GM18873 (cell line): ENCODE results near the gene CLEC16A.

Source experiments
- ATAC-seq: cut with Tn5 transposase; IDR thresholded peaks from one replicate; pipeline ENCODE4 v1.9.1; 2021; ENCODE audit warnings: mild to moderate bottlenecking, moderate library complexity, moderate number of reproducible peaks; ENCODE audit not compliant: unreplicated experiment, low FRiP score

CLEC16A gene, protein sequence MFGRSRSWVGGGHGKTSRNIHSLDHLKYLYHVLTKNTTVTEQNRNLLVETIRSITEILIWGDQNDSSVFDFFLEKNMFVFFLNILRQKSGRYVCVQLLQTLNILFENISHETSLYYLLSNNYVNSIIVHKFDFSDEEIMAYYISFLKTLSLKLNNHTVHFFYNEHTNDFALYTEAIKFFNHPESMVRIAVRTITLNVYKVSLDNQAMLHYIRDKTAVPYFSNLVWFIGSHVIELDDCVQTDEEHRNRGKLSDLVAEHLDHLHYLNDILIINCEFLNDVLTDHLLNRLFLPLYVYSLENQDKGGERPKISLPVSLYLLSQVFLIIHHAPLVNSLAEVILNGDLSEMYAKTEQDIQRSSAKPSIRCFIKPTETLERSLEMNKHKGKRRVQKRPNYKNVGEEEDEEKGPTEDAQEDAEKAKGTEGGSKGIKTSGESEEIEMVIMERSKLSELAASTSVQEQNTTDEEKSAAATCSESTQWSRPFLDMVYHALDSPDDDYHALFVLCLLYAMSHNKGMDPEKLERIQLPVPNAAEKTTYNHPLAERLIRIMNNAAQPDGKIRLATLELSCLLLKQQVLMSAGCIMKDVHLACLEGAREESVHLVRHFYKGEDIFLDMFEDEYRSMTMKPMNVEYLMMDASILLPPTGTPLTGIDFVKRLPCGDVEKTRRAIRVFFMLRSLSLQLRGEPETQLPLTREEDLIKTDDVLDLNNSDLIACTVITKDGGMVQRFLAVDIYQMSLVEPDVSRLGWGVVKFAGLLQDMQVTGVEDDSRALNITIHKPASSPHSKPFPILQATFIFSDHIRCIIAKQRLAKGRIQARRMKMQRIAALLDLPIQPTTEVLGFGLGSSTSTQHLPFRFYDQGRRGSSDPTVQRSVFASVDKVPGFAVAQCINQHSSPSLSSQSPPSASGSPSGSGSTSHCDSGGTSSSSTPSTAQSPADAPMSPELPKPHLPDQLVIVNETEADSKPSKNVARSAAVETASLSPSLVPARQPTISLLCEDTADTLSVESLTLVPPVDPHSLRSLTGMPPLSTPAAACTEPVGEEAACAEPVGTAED

DNA sequence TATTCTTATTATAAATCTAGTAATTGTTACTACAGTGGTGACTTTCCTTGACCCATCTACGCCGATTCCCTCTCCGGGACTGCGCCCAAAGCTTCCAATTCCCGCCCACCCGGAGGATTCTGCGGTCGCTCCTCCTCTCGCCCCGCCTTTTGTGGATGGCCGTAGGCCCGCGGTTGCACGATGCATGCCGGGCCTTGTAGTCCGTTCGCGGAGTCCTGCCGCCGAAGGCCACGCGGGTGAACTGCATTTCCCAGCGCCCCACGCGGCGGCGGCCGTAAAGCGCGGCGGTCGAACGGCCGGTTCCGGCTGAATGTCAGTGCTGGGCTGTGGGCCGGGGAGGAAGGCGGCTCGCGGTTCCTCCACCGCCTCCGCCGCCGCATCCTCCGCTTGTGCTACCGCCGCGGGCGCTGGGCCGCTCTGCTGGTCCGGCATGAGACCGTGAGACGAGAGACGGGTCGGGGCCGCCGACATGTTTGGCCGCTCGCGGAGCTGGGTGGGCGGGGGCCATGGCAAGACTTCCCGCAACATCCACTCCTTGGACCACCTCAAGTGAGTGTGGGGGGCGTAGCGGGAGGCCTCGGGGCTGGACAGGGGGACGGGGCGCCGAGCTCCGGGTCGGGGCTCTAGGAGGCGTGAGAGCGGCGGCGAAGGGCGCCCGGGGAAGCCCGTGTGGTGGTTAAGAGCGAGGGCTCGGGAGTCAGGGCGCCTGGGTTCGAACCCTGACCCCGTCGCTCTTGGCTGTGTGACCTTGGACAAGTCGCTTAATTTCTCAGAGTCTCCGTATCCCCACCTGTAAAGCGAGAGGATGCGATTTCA, at the start of gene CLEC16A:
Gene CLEC16A, plus strand, starts transcription at position 316 of the 816 bp plus-strand sequence. Its CDS starts 154 bp downstream, at position 470.
- ATAC-seq: peak; percentile 62

DNA sequence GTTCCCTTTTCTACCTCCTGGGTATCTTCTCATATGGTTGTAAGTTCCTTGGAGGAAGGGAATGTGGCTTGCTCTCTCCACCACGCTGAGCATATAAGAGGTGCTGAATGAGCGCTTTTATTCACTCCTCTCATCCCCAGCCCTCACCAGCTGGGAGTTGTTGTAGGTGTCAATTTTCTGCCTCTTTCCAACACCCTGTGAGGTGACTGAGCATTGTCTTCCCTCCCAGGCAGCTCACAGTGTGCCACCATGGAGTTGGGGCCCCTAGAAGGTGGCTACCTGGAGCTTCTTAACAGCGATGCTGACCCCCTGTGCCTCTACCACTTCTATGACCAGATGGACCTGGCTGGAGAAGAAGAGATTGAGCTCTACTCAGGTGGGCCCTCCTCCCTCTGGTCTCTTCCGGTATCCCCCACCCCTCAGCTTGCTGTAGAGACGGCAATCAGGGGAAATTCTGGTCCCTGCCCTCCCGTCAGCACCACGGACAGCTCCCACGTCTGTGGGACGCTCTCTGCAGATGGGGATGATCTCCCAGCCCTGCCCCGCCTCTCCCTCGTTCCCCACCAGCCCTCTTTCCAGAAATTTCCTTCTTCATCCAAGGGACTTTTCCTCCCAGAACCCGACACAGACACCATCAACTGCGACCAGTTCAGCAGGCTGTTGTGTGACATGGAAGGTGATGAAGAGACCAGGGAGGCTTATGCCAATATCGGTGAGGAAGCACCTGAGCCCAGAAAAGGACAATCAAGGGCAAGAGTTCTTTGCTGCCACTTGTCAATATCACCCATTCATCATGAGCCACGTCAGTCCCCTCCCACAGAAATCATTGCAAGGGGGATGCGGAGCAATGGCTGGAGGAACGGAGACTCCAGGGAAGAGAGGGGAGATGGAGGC, 49.1 kb upstream of the CLEC16A start:
- ATAC-seq: no peak

DNA sequence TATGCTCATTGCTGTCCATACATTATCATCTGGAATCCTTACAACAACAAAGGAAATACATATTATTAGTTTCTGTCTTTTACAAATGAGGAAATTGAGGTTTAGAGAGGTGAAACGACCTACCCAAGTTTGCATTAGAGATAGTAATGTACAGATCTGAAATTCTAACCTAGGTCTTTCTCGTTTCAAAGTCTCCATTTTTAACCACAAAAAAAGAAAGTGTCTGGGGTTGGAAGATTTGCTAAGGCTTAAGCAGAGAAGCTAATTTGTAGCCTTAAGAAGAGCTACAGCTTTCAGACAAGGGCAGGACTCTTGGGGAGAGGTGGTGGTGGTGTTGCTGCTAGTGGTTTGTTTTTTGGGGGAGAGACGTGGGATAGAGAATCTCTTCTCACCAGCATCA, 48.2 kb upstream of the CLEC16A start:
- ATAC-seq: no peak

DNA sequence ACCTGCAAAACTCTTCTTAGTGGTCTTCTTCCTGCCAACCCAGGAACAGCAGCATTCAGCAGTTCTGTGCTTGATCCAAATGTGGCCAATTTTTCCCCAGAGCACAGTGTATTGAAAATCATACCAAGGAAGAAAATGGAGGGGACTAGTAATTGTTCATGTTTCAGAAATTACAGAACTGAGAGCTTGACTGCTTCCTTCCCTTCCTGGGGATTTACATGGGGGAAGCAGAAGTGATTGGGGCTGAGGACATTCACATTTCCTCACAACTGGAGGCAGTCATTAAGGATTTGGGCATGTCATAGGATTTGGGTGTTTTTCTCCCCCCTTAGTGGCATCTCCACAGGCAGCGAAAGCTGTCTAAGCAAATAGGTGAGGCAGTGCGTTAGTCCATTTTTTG, 47.6 kb upstream of the CLEC16A start:
- no peak for ATAC-seq

DNA sequence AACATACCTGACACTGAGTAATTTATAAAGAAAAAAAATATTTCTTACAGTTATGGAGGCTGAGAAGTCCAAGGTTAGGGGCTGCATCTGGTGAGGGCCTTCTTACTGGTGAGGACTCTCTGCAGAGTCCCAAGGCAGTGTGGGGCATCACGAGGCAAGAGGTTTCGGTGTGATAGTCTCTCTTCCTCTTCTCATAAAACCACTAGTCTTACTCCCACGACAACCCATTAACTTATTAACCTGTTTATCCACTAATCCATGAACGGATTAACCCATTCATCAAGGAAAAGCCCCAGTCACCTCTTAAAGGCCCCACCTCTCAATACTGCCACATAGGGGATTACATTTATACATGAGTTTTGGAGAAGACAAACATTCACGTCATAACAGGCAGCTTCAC, 47.2 kb upstream of the CLEC16A start:
- no peak for ATAC-seq

DNA sequence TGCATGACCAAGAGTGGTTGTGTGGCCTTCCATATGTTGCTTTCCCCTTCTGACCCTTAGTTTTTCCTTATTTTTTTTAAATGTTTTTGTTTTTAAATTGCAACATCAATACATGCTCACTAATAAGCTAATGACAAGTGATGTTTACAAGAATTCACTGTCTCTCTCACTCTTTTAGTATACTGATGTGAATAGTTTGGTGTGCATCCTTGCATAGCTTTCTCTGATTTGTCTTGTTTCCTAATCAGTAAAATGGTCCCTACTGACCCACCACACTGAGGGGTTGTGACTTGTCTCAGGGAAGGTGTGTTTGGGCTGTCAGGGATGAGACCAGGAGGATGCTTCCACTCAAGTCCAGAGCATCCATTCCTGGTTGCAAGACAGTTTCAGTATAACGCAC, 41.4 kb upstream of the CLEC16A start:
- ATAC-seq: no peak

DNA sequence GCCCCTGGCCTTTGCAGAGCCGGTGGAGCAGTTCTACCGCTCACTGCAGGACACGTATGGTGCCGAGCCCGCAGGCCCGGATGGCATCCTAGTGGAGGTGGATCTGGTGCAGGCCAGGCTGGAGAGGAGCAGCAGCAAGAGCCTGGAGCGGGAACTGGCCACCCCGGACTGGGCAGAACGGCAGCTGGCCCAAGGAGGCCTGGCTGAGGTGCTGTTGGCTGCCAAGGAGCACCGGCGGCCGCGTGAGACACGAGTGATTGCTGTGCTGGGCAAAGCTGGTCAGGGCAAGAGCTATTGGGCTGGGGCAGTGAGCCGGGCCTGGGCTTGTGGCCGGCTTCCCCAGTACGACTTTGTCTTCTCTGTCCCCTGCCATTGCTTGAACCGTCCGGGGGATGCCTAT, 37.9 kb upstream of the CLEC16A start:
- ATAC-seq: no peak

DNA sequence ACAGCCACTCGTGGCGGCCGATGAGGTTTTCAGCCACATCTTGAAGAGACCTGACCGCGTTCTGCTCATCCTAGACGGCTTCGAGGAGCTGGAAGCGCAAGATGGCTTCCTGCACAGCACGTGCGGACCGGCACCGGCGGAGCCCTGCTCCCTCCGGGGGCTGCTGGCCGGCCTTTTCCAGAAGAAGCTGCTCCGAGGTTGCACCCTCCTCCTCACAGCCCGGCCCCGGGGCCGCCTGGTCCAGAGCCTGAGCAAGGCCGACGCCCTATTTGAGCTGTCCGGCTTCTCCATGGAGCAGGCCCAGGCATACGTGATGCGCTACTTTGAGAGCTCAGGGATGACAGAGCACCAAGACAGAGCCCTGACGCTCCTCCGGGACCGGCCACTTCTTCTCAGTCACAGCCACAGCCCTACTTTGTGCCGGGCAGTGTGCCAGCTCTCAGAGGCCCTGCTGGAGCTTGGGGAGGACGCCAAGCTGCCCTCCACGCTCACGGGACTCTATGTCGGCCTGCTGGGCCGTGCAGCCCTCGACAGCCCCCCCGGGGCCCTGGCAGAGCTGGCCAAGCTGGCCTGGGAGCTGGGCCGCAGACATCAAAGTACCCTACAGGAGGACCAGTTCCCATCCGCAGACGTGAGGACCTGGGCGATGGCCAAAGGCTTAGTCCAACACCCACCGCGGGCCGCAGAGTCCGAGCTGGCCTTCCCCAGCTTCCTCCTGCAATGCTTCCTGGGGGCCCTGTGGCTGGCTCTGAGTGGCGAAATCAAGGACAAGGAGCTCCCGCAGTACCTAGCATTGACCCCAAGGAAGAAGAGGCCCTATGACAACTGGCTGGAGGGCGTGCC, 37.2 kb upstream of the CLEC16A start:
- ATAC-seq: no peak

DNA sequence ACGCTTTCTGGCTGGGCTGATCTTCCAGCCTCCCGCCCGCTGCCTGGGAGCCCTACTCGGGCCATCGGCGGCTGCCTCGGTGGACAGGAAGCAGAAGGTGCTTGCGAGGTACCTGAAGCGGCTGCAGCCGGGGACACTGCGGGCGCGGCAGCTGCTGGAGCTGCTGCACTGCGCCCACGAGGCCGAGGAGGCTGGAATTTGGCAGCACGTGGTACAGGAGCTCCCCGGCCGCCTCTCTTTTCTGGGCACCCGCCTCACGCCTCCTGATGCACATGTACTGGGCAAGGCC, 36.7 kb upstream of the CLEC16A start:
- ATAC-seq: no peak

DNA sequence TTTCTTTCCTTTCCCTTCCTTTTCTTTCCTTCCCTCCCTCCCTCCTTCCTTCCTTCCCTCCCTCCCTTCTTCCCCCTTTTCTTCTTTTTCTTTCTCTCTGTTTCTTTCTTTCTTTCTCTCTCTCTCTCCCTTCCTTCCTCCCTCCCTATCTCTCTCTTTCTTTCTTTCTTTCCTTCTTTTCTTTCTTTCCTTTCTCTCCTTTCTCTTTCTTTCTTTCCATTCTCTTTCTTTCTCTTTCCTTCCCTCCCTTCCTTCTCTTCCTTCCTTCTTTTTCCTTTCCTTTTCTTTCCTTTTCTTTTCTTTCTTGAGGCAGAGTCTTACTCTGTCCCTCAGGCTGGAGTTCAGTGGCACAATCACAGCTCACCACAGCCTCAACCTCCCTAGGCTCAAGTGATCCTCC, 33.1 kb upstream of the CLEC16A start:
- no peak for ATAC-seq

DNA sequence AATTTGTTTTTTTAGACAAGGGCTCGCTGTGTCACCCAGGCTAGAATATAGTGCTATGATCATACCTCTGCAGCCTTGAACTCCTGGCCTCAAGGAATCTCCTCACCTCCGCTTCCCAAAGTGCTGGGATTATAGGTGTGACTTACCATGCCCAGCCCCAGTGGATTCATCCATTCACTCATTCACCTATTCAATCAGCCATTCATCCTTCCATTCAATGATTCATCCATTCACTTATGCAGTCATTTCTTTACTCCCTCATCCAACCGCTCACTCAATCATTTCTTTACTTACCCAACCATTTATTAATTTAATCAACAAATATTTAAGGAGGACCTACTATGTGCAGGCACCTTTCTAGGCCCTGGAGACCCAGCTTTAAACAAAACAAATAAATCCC, 27.8 kb upstream of the CLEC16A start:
- no peak for ATAC-seq

DNA sequence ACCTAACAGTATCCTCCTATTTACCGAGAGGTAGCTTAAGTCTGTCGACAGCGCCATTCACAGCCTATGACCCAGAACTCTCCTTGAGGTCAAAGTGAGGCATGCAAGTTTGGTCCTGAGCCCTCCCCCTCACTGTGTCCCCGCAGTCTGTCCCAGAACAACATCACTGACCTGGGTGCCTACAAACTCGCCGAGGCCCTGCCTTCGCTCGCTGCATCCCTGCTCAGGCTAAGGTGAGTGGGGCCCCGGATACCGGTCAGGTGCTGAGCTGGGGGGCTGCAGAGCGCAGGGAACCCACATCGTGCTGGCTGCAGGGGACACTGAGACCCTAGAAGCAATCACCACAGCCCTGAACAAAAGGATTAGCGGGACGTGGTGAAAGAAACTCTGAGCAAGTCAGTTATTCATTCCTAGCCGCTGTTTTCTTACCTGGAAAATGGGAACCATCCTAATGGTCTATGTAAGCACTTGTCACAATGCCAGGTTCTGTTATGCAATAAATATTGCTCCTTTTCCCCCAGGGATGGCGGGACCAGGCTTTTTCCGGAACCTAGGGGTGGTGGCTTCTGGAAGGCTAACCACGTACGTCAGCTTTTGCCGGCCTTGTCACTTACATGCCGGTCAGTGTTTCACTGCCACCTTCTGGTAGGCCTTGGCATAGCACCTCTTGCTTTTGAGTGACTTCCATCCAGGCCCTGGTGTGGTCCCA, 25.9 kb upstream of the CLEC16A start:
- ATAC-seq: no peak

DNA sequence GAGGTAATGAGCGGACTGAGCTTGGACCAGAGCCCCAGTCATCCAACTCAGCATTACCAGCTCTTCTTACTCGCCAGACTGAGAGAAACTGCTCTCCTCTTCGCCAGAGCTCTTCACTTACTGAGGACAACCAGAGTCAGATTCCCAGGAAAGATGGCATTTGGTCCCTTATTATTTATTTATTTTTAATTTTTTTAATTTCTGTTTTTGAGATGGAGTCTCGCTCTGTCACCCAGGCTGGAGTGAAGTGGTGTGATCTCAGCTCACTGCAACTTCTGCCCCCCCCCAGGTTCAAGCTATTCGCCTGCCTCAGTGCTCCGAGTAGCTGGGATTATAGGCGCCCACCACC, 25.4 kb upstream of the CLEC16A start:
- ATAC-seq: no peak

DNA sequence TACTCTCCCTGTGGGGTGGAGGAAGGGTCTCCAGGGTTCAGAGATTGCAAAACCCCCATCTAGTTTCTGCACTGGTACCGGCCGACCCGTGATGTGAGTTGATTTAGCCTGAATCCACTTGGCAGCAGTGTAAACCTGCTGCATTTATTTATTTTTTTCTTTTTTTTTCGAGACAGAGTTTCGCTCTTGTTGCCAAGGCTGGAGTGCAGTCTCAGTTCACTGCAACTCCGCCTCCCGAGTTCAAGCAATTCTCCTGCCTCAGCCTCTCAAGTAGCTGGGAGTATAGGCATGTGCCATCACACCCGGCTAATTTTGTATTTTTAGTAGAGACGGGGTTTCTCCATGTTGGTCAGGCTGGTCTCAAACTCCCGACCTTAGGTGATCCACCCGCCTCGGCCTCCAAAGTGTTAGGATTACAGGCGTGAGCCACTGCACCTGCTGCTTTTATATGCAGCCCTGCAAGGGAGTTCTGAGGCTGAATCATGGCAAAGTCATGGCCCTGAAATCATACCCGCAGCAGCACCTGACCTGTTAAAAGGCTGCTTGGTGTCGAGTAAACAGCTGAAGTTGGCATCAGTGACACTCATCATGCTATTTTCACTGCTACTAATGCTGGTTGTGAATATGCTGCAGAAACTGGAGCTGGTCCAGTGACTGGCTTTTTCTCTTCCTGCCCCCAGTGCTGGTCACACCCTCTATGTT, 23.5 kb upstream of the CLEC16A start:
- no peak for ATAC-seq

DNA sequence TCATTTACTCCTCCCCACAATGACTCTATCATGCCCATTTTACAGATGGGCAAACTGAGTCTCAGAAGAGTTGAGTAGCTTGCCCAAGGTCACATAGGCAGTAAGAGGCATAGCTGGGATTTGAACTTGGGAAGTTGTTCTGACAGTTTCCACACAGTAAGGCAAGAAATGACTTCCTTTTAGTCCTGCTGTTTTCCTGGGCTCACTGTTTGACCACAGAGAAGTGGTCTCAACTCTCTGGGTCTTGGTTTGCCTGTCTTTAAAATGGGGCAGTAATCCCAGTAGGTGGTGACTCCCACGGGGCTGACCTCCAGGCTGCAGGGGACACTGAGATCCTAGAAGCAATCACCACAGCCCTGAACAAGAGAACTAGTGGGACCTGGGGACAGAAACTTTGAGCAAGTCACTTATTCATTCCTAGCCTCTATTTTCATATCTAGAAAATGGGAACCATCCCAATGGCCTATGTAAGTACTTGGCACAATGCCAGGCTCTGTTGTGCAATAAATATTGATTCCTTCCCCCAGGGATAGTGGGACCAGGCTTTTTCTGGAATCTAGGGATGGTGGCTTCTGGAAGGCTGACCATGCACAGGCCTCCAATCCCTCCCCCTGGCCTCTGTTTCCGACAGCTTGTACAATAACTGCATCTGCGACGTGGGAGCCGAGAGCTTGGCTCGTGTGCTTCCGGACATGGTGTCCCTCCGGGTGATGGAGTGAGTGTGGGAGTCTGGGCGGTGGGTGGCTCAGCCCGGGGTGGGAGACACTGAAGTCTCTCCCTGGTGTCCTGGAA, 22.6 kb upstream of the CLEC16A start:
- ATAC-seq: no peak

DNA sequence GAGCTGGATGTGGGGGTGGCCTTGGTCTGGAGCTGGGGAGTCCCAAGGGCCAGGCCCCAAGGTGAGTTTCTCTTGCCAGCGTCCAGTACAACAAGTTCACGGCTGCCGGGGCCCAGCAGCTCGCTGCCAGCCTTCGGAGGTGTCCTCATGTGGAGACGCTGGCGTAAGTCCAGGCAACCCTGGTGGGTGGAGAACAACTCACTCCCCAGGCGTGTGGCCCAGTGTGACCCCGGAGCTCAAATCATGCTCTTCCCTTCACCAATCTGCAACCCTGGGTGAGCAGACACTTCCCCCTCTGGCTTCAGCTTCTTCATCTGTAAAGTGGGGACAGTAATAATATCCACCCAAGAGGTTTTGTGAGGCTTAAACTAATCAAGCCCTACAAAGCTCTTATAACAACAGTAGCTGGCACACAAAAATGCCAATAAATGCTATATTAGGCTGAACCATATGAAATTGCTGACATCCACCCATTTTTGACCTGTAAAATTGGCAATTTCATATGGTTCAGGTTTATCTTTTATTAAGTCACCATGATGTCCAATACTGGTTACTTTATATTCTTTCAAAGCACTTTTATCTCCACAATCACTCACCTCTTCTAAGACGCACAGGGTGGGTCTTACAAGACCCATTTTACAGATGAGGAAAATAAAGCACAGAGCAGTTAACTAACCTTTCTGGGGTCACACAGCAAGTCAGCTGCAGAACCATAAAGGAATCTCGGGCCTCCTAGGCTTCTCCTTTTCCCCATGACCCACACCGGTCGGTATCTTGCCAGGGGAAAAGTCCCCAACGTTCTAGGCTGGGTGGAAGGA, 21.8 kb upstream of the CLEC16A start:
- no peak for ATAC-seq
